H9 (cell line): Measurements from ENCODE around the gene CAPN5. TPM values are rescaled to one million over a fixed set of nuclear protein-coding genes. Genes with fewer than 3 reads are reported as not detected.
A peak's percentile ranks its signal among the peaks of the same experiment; 100 is the strongest.

Source experiments
- DNase-seq: peaks from one replicate; pipeline ENCODE4 v3.0.0-alpha.2; 2017
- H2AFZ ChIP-seq: one replicate; pipeline ENCODE4 v1.6.1; 2013; ENCODE audit warnings: mild to moderate bottlenecking, low read length, control low read depth, moderate library complexity
- H2AK5ac ChIP-seq: 2 replicates; pipeline ENCODE4 v1.6.1; 2013; ENCODE audit warnings: low read length, control low read depth, mixed read lengths; ENCODE audit not compliant: insufficient read length
- H2BK120ac ChIP-seq: one replicate; pipeline ENCODE4 v1.6.1; 2013; ENCODE audit warnings: low read depth, mild to moderate bottlenecking, low read length, control low read depth, inconsistent platforms; ENCODE audit not compliant: poor library complexity, severe bottlenecking
- H2BK12ac ChIP-seq: 2 replicates; pipeline ENCODE4 v1.6.1; 2013; ENCODE audit warnings: low read length, control low read depth, mixed read lengths, low read depth; ENCODE audit not compliant: insufficient read length
- H2BK15ac ChIP-seq: 2 replicates; pipeline ENCODE4 v1.6.1; 2013; ENCODE audit warnings: low read depth, low read length, control low read depth
- H2BK20ac ChIP-seq: one replicate; pipeline ENCODE4 v1.6.1; 2013; ENCODE audit warnings: low read depth, mild to moderate bottlenecking, low read length, control low read depth, inconsistent platforms; ENCODE audit not compliant: poor library complexity, severe bottlenecking
- H2BK5ac ChIP-seq: 2 replicates; pipeline ENCODE4 v1.6.1; 2013; ENCODE audit warnings: low read length, control low read depth, mixed read lengths; ENCODE audit not compliant: insufficient read length
- H3K14ac ChIP-seq: 2 replicates; pipeline ENCODE4 v1.6.1; 2013; ENCODE audit warnings: low read length, control low read depth; ENCODE audit not compliant: insufficient read depth
- H3K18ac ChIP-seq: 2 replicates; pipeline ENCODE4 v1.6.1; 2013; ENCODE audit warnings: low read depth, mild to moderate bottlenecking, mixed read lengths, low read length, control low read depth; ENCODE audit not compliant: insufficient read length
- H3K23ac ChIP-seq: 2 replicates; pipeline ENCODE4 v1.6.1; 2013; ENCODE audit warnings: low read length, control low read depth, mixed read lengths, low read depth; ENCODE audit not compliant: insufficient read length
- H3K23me2 ChIP-seq: 2 replicates; pipeline ENCODE4 v1.6.1; 2013; ENCODE audit warnings: low read depth, mild to moderate bottlenecking, mixed read lengths, low read length, control low read depth; ENCODE audit not compliant: insufficient read length, poor library complexity, severe bottlenecking
- H3K27ac ChIP-seq: 2 replicates; pipeline ENCODE4 v1.5.1; 2013; ENCODE audit warnings: low read length, control low read depth, mixed read lengths, low read depth; ENCODE audit not compliant: insufficient read length
- H3K27me3 ChIP-seq: 2 replicates; pipeline ENCODE4 v1.6.1; 2013; ENCODE audit warnings: low read length, control low read depth, inconsistent platforms; ENCODE audit not compliant: insufficient read depth
- H3K4ac ChIP-seq: 2 replicates; pipeline ENCODE4 v1.6.1; 2013; ENCODE audit warnings: low read depth, mild to moderate bottlenecking, control low read depth, inconsistent platforms, low read length, moderate library complexity
- H3K4me1 ChIP-seq: 2 replicates; pipeline ENCODE4 v1.6.1; 2013; ENCODE audit warnings: low read length, control low read depth, inconsistent platforms; ENCODE audit not compliant: insufficient read depth
- H3K4me2 ChIP-seq: 2 replicates; pipeline ENCODE4 v1.6.1; 2013; ENCODE audit warnings: low read length, control low read depth, mixed read lengths; ENCODE audit not compliant: insufficient read length, insufficient read depth
- H3K56ac ChIP-seq: 2 replicates; pipeline ENCODE4 v1.6.1; 2013; ENCODE audit warnings: low read depth, mild to moderate bottlenecking, mixed read lengths, low read length, control low read depth; ENCODE audit not compliant: insufficient read length
- H3K79me1 ChIP-seq: 2 replicates; pipeline ENCODE4 v1.6.1; 2013; ENCODE audit warnings: low read depth, mild to moderate bottlenecking, moderate library complexity, low read length, control low read depth, inconsistent platforms; ENCODE audit not compliant: insufficient read depth, poor library complexity, severe bottlenecking
- H3K79me2 ChIP-seq: 2 replicates; pipeline ENCODE4 v1.6.1; 2013; ENCODE audit warnings: low read length, control low read depth, inconsistent platforms; ENCODE audit not compliant: insufficient read depth
- H3K9ac ChIP-seq: 2 replicates; pipeline ENCODE4 v1.6.1; 2013; ENCODE audit warnings: low read length, control low read depth, mixed read lengths; ENCODE audit not compliant: insufficient read length; ENCODE audit errors: extremely low read depth
- H3K9me3 ChIP-seq: one replicate; pipeline ENCODE4 v1.6.1; 2013; ENCODE audit warnings: low read depth, low read length, inconsistent platforms; ENCODE audit not compliant: control insufficient read depth
- H3T11ph ChIP-seq: one replicate; pipeline ENCODE4 v1.6.1; 2013; ENCODE audit warnings: mild to moderate bottlenecking, low read length, control low read depth, inconsistent platforms
- H4K20me1 ChIP-seq: one replicate; pipeline ENCODE4 v1.6.1; 2013; ENCODE audit not compliant: control insufficient read depth, insufficient read length, insufficient read depth
- H4K5ac ChIP-seq: 2 replicates; pipeline ENCODE4 v1.6.1; 2013; ENCODE audit warnings: low read depth, mild to moderate bottlenecking, mixed read lengths, low read length, control low read depth; ENCODE audit not compliant: insufficient read length
- H4K8ac ChIP-seq: replicated peaks from 2 replicates; pipeline ENCODE4 v1.6.1; 2013; ENCODE audit warnings: low read length, control low read depth, mixed read lengths, low read depth; ENCODE audit not compliant: insufficient read length
- H4K91ac ChIP-seq: 2 replicates; pipeline ENCODE4 v1.6.1; 2013; ENCODE audit warnings: low read depth, mild to moderate bottlenecking, moderate library complexity, mixed read lengths, low read length, control low read depth; ENCODE audit not compliant: insufficient read length
- H3K27ac Mint-ChIP-seq, 3 experiments: 2 replicates in 2 of 3; 3 replicates in 1 of 3; pipeline ENCODE4 v1.8.0; 2020 to 2021; ENCODE audit warnings: mixed read lengths in 3 of 3, mild to moderate bottlenecking in 1 of 3, moderate library complexity in 1 of 3
- H3K27me3 Mint-ChIP-seq: 2 replicates; pipeline ENCODE4 v1.8.0; 2021; ENCODE audit warnings: low read depth, mild to moderate bottlenecking, moderate library complexity, mixed read lengths
- H3K36me3 Mint-ChIP-seq, 3 experiments: 2 replicates in 2 of 3; 3 replicates in 1 of 3; pipeline ENCODE4 v1.8.0; 2020 to 2021; ENCODE audit warnings: low read depth in 3 of 3, mixed read lengths in 3 of 3; ENCODE audit not compliant: insufficient read depth in 1 of 3
- H3K4me1 Mint-ChIP-seq, 2 experiments: 2 replicates each; pipeline ENCODE4 v1.8.0; 2020; ENCODE audit warnings: mixed read lengths in 2 of 2
- H3K4me3 Mint-ChIP-seq, 2 experiments: 2 replicates in 1 of 2; 3 replicates in 1 of 2; pipeline ENCODE4 v1.8.0; 2020 to 2021; ENCODE audit warnings: mild to moderate bottlenecking in 2 of 2, mixed read lengths in 2 of 2, moderate library complexity in 1 of 2
- H3K9me3 Mint-ChIP-seq, 2 experiments: 2 replicates in 1 of 2; 3 replicates in 1 of 2; pipeline ENCODE4 v1.8.0; 2020; ENCODE audit warnings: mild to moderate bottlenecking in 2 of 2, mixed read lengths in 2 of 2, moderate library complexity in 1 of 2
- CTCF ChIP-seq: fragments of 200-600 bp; sonication (generic); conservative IDR thresholded peaks from 3 replicates; pipeline ENCODE4 v1.8.0; 2021; ENCODE audit warnings: antibody characterized with exemption, mild to moderate bottlenecking
- total RNA-seq: library from RNA; stranded (reverse); gene quantifications from 2 replicates; pipeline ENCODE4 v1.2.1, GENCODE V29; 2021

CAPN5 gene
- total RNA-seq, 1 experiment from 2014 or later = 16.7 TPM

- H4K8ac ChIP-seq = no peak overlapping the region
- no peaks in the 10 kb centered on the region for H3K4me1 ChIP-seq
- H3K4me2 ChIP-seq = no peak overlapping the region
- H3K36me3 Mint-ChIP-seq = no peaks in the 10 kb centered on the region
- no peak overlapping the region for H2AFZ ChIP-seq
- peaks cover 10% of the 10 kb centered on the region for H3K23me2 ChIP-seq
- peaks cover 17% of the 10 kb centered on the region for H3K27me3 Mint-ChIP-seq
- no peak overlapping the region for H3K56ac ChIP-seq
- no peak overlapping the region for H3K4ac ChIP-seq
- 0 out of 2 replicates have a peak, but pooled peaks cover 2% of the 10 kb centered on the region for H3K79me2 ChIP-seq
- no peak overlapping the region for H3K27ac ChIP-seq
- peaks cover 15 to 17% of the 10 kb centered on the region in 2 experiments for H3K4me1 Mint-ChIP-seq
- H2BK15ac ChIP-seq = no peak overlapping the region
- H3T11ph ChIP-seq = no peak overlapping the region
- no peak overlapping the region for H3K9ac ChIP-seq
- H2AK5ac ChIP-seq = no peak overlapping the region
- H3K14ac ChIP-seq = no peak overlapping the region
- no peak overlapping the region for H3K27ac Mint-ChIP-seq
- peaks cover 6 to 7% of the 10 kb centered on the region in 2 experiments; a peak in 2 of 5 replicates for H3K9me3 Mint-ChIP-seq
- H2BK12ac ChIP-seq = no peak overlapping the region
- H3K18ac ChIP-seq = no peak overlapping the region
- peak; percentile 30 for DNase-seq
- no peaks in the 10 kb centered on the region for H3K9me3 ChIP-seq
- no peaks in the 10 kb centered on the region for H3K27me3 ChIP-seq
- no peak overlapping the region for H4K91ac ChIP-seq
- H3K79me1 ChIP-seq = no peaks in the 10 kb centered on the region
- H3K4me3 Mint-ChIP-seq = no peak overlapping the region
- no peak overlapping the region for H4K5ac ChIP-seq
- H3K23ac ChIP-seq = no peak overlapping the region
- H2BK20ac ChIP-seq = no peak overlapping the region
- H2BK5ac ChIP-seq = no peak overlapping the region
- TF ChIP-seq CTCF = peak; percentile 55
- H2BK120ac ChIP-seq = no peak overlapping the region
- H4K20me1 ChIP-seq = no peaks in the 10 kb centered on the region
Measured at GRCh38 chr11:77062924-77063323, 3.8 kb upstream of the CAPN5 start.
